Measurements from ENCODE around the gene RGS10. TPM values are rescaled to one million over a fixed set of nuclear protein-coding genes. Genes with fewer than 3 reads are reported as not detected.

RGS10 gene
- total RNA-seq, 1 experiment from 2014 or later = 10.6 TPM

DNA sequence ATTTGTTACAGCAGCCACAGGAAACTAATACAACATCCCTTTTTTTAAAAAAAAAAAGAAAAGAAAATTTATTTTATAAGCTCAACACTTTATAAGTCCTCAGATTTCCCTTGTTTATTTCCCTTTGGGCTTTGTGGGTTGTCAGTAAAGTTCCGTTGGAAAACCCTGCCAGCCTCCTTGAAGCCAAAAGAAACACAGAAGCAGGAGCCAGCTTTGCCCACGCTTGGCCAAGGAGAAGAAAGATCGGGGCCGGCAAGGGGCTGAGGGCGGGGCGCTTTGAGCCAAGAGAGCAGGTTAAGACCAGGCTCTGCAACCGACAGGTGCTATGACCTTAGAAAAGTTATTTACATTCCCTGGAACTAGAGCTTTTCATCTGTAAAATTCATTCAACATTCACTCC is 72.7 kb downstream of the RGS10 start:
- H3K4ac ChIP-seq (ENCODE audit: low read depth, low read length) = no peak overlapping the region
- peaks cover 75% of the 10 kb centered on the region for H3K27me3 Mint-ChIP-seq (ENCODE audit: low read depth)
- no peak overlapping the region for H3K4me2 ChIP-seq (ENCODE audit: insufficient read depth, insufficient read length, low read length)
- no peak overlapping the region for H2BK120ac ChIP-seq (ENCODE audit: low read depth, low read length, poor library complexity, severe bottlenecking)
- H3K56ac ChIP-seq (ENCODE audit: insufficient read length, low read depth, low read length) = no peak overlapping the region
- no peak overlapping the region for H2BK15ac ChIP-seq (ENCODE audit: low read depth, low read length)
- H3K27ac ChIP-seq (ENCODE audit: insufficient read length, low read depth, low read length) = no peak overlapping the region
- WGBS (ENCODE audit: extremely low coverage, insufficient read length, low lambda C conversion rate) = no CpG with 5 or more reads among the region's 7 CpGs
- no peaks in the 10 kb centered on the region for H3K4me1 ChIP-seq (ENCODE audit: insufficient read depth, low read length)
- H2BK20ac ChIP-seq (ENCODE audit: low read depth, low read length, poor library complexity, severe bottlenecking) = no peak overlapping the region
- H4K20me1 ChIP-seq (ENCODE audit: control insufficient read depth, insufficient read depth, insufficient read length) = peaks cover 3% of the 10 kb centered on the region
- no peak overlapping the region for H3T11ph ChIP-seq (ENCODE audit: low read length)
- no peak overlapping the region for H4K91ac ChIP-seq (ENCODE audit: insufficient read length, low read depth, low read length)
- H3K27ac Mint-ChIP-seq = no peak overlapping the region
- no peak for DNase-seq
- no peak overlapping the region for H3K14ac ChIP-seq (ENCODE audit: insufficient read depth, low read length)
- H3K9ac ChIP-seq (ENCODE audit: extremely low read depth, insufficient read length, low read length) = no peak overlapping the region
- no peak overlapping the region for H3K23ac ChIP-seq (ENCODE audit: insufficient read length, low read depth, low read length)
- no peak overlapping the region for H3K4me3 Mint-ChIP-seq
- TF ChIP-seq, protein P1, sequence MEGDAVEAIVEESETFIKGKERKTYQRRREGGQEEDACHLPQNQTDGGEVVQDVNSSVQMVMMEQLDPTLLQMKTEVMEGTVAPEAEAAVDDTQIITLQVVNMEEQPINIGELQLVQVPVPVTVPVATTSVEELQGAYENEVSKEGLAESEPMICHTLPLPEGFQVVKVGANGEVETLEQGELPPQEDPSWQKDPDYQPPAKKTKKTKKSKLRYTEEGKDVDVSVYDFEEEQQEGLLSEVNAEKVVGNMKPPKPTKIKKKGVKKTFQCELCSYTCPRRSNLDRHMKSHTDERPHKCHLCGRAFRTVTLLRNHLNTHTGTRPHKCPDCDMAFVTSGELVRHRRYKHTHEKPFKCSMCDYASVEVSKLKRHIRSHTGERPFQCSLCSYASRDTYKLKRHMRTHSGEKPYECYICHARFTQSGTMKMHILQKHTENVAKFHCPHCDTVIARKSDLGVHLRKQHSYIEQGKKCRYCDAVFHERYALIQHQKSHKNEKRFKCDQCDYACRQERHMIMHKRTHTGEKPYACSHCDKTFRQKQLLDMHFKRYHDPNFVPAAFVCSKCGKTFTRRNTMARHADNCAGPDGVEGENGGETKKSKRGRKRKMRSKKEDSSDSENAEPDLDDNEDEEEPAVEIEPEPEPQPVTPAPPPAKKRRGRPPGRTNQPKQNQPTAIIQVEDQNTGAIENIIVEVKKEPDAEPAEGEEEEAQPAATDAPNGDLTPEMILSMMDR (conservative IDR thresholded peaks at IDR 0.05) = no peak
- H2BK5ac ChIP-seq (ENCODE audit: insufficient read length, low read length) = no peak overlapping the region
- no peaks in the 10 kb centered on the region for H3K23me2 ChIP-seq (ENCODE audit: insufficient read length, low read depth, low read length, poor library complexity, severe bottlenecking)
- H3K27me3 ChIP-seq (ENCODE audit: insufficient read depth, low read length) = no peaks in the 10 kb centered on the region; the same call in 1 of the 2 replicates
- no peak overlapping the region for H3K18ac ChIP-seq (ENCODE audit: insufficient read length, low read depth, low read length)
- H3K4me1 Mint-ChIP-seq = no peaks in the 10 kb centered on the region
- H3K79me1 ChIP-seq (ENCODE audit: insufficient read depth, low read depth, low read length, poor library complexity, severe bottlenecking) = no peaks in the 10 kb centered on the region
- H3K9me3 Mint-ChIP-seq = peaks cover 4 to 5% of the 10 kb centered on the region in 2 experiments; a peak in 4 of 5 replicates
- H2AK5ac ChIP-seq (ENCODE audit: insufficient read length, low read length) = no peak overlapping the region
- H2BK12ac ChIP-seq (ENCODE audit: insufficient read length, low read depth, low read length) = no peak overlapping the region
- H3K9me3 ChIP-seq (ENCODE audit: control insufficient read depth, low read depth, low read length) = no peaks in the 10 kb centered on the region
- no peaks in the 10 kb centered on the region for H3K79me2 ChIP-seq (ENCODE audit: insufficient read depth, low read length)
- no peak overlapping the region for H2AFZ ChIP-seq (ENCODE audit: low read length)
- no peak overlapping the region for H4K5ac ChIP-seq (ENCODE audit: insufficient read length, low read depth, low read length)
- H4K8ac ChIP-seq (replicated peaks; ENCODE audit: insufficient read length, low read depth, low read length) = no peak overlapping the region
- H3K36me3 Mint-ChIP-seq (ENCODE audit: insufficient read depth in 1 of 3, low read depth in 3 of 3) = no peaks in the 10 kb centered on the region; a peak in 1 of 7 replicates
